ENCODE measurements around the gene SPPL3. TPM values are rescaled to one million over a fixed set of nuclear protein-coding genes. Genes with fewer than 3 reads are reported as not detected.

Gene SPPL3
- total and polyA plus RNA-seq, 2 experiments from 2014 or later: 10.9 to 27.8 TPM

- Histone ChIP-seq H2AFZ (no peak overlapping the region), H3K27ac (ENCODE audit: low read depth) (no peak overlapping the region), H3K79me2 (replicated peaks; ENCODE audit: insufficient read depth) (peaks cover 67% of the 10 kb centered on the region), H3F3A (replicated peaks; ENCODE audit: low read depth) (no peaks in the 10 kb centered on the region), H3K4me1 (ENCODE audit: insufficient read depth) (peaks cover 5% of the 10 kb centered on the region; the same call in 1 of the 2 replicates), H3K36me3 (ENCODE audit: insufficient read depth) (no peaks in the 10 kb centered on the region; the same call in 1 of the 2 replicates), H3K4me2 (no peak overlapping the region), H3K9me2 (ENCODE audit: insufficient read depth) (no peaks in the 10 kb centered on the region), H4K20me1 (replicated peaks; ENCODE audit: insufficient read depth) (peaks cover 16% of the 10 kb centered on the region), H3K4me3 (no peak overlapping the region), H3K27me3 (ENCODE audit: insufficient read depth) (no peaks in the 10 kb centered on the region)
- Mint-ChIP-seq H3K4me1 (peaks cover 16% of the 10 kb centered on the region), H3K9me3 (no peaks in the 10 kb centered on the region), H3K27ac (no peak overlapping the region), H3K27me3 (ENCODE audit: insufficient read depth, low read depth, poor library complexity) (peaks cover 11% of the 10 kb centered on the region), H3K4me3 (no peak overlapping the region; the same call in 2 of the 3 replicates), H3K36me3 (ENCODE audit: low read depth) (peaks cover 11% of the 10 kb centered on the region; the same call in 2 of the 3 replicates)
- DNase-seq (ENCODE audit: low spot score): no peak
- no peak for ATAC-seq
- TF ChIP-seq CREB1 (CRISPR knock-in tag; IDR thresholded peaks at IDR 0.05; ENCODE audit: low read depth) (no peak), NANOG (IDR thresholded peaks at IDR 0.05; ENCODE audit: borderline replicate concordance) (no peak), JUNB (IDR thresholded peaks at IDR 0.05; ENCODE audit: unreplicated experiment) (no peak), POLR2AphosphoS5 (IDR thresholded peaks at IDR 0.05; ENCODE audit: low read depth) (no peak), CTCF (conservative IDR thresholded peaks at IDR 0.05; ENCODE audit: low read depth in 2 of 2) (no peak), EZH2phosphoT487 (IDR thresholded peaks at IDR 0.05; ENCODE audit: unreplicated experiment) (no peak), STAT1 (IDR thresholded peaks at IDR 0.05; ENCODE audit: unreplicated experiment) (no peak), EZH2 (IDR thresholded peaks at IDR 0.05; ENCODE audit: low read depth, unreplicated experiment) (no peak), ZNF331 (CRISPR knock-in tag; IDR thresholded peaks at IDR 0.05; ENCODE audit: low read depth) (no peak), ZNF114 (CRISPR knock-in tag; IDR thresholded peaks at IDR 0.05) (no peak)
- TF ChIP-seq, protein P1, sequence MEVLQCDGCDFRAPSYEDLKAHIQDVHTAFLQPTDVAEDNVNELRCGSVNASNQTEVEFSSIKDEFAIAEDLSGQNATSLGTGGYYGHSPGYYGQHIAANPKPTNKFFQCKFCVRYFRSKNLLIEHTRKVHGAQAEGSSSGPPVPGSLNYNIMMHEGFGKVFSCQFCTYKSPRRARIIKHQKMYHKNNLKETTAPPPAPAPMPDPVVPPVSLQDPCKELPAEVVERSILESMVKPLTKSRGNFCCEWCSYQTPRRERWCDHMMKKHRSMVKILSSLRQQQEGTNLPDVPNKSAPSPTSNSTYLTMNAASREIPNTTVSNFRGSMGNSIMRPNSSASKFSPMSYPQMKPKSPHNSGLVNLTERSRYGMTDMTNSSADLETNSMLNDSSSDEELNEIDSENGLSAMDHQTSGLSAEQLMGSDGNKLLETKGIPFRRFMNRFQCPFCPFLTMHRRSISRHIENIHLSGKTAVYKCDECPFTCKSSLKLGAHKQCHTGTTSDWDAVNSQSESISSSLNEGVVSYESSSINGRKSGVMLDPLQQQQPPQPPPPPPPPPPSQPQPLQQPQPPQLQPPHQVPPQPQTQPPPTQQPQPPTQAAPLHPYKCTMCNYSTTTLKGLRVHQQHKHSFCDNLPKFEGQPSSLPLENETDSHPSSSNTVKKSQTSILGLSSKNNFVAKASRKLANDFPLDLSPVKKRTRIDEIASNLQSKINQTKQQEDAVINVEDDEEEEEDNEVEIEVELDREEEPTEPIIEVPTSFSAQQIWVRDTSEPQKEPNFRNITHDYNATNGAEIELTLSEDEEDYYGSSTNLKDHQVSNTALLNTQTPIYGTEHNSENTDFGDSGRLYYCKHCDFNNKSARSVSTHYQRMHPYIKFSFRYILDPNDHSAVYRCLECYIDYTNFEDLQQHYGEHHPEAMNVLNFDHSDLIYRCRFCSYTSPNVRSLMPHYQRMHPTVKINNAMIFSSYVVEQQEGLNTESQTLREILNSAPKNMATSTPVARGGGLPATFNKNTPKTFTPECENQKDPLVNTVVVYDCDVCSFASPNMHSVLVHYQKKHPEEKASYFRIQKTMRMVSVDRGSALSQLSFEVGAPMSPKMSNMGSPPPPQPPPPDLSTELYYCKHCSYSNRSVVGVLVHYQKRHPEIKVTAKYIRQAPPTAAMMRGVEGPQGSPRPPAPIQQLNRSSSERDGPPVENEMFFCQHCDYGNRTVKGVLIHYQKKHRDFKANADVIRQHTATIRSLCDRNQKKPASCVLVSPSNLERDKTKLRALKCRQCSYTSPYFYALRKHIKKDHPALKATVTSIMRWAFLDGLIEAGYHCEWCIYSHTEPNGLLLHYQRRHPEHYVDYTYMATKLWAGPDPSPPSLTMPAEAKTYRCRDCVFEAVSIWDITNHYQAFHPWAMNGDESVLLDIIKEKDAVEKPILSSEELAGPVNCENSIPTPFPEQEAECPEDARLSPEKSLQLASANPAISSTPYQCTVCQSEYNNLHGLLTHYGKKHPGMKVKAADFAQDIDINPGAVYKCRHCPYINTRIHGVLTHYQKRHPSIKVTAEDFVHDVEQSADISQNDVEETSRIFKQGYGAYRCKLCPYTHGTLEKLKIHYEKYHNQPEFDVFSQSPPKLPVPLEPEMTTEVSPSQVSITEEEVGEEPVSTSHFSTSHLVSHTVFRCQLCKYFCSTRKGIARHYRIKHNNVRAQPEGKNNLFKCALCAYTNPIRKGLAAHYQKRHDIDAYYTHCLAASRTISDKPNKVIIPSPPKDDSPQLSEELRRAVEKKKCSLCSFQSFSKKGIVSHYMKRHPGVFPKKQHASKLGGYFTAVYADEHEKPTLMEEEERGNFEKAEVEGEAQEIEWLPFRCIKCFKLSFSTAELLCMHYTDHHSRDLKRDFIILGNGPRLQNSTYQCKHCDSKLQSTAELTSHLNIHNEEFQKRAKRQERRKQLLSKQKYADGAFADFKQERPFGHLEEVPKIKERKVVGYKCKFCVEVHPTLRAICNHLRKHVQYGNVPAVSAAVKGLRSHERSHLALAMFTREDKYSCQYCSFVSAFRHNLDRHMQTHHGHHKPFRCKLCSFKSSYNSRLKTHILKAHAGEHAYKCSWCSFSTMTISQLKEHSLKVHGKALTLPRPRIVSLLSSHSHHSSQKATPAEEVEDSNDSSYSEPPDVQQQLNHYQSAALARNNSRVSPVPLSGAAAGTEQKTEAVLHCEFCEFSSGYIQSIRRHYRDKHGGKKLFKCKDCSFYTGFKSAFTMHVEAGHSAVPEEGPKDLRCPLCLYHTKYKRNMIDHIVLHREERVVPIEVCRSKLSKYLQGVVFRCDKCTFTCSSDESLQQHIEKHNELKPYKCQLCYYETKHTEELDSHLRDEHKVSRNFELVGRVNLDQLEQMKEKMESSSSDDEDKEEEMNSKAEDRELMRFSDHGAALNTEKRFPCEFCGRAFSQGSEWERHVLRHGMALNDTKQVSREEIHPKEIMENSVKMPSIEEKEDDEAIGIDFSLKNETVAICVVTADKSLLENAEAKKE (CRISPR knock-in tag; IDR thresholded peaks at IDR 0.05): no peak
- TF ChIP-seq, protein P2, sequence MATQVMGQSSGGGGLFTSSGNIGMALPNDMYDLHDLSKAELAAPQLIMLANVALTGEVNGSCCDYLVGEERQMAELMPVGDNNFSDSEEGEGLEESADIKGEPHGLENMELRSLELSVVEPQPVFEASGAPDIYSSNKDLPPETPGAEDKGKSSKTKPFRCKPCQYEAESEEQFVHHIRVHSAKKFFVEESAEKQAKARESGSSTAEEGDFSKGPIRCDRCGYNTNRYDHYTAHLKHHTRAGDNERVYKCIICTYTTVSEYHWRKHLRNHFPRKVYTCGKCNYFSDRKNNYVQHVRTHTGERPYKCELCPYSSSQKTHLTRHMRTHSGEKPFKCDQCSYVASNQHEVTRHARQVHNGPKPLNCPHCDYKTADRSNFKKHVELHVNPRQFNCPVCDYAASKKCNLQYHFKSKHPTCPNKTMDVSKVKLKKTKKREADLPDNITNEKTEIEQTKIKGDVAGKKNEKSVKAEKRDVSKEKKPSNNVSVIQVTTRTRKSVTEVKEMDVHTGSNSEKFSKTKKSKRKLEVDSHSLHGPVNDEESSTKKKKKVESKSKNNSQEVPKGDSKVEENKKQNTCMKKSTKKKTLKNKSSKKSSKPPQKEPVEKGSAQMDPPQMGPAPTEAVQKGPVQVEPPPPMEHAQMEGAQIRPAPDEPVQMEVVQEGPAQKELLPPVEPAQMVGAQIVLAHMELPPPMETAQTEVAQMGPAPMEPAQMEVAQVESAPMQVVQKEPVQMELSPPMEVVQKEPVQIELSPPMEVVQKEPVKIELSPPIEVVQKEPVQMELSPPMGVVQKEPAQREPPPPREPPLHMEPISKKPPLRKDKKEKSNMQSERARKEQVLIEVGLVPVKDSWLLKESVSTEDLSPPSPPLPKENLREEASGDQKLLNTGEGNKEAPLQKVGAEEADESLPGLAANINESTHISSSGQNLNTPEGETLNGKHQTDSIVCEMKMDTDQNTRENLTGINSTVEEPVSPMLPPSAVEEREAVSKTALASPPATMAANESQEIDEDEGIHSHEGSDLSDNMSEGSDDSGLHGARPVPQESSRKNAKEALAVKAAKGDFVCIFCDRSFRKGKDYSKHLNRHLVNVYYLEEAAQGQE (IDR thresholded peaks at IDR 0.05; ENCODE audit: unreplicated experiment): no peak
- TF ChIP-seq, protein P3, sequence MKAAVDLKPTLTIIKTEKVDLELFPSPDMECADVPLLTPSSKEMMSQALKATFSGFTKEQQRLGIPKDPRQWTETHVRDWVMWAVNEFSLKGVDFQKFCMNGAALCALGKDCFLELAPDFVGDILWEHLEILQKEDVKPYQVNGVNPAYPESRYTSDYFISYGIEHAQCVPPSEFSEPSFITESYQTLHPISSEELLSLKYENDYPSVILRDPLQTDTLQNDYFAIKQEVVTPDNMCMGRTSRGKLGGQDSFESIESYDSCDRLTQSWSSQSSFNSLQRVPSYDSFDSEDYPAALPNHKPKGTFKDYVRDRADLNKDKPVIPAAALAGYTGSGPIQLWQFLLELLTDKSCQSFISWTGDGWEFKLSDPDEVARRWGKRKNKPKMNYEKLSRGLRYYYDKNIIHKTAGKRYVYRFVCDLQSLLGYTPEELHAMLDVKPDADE (IDR thresholded peaks at IDR 0.05): no peak
Measured at GRCh38 chr12:120901818-120902217, 2.3 kb downstream of the SPPL3 start.

Measured in GM23338 (cell line).